Upper lobe of left lung (tissue), 6 donors: ENCODE data around the gene PIAS4. TPM values are rescaled to one million over a fixed set of nuclear protein-coding genes. Genes with fewer than 3 reads are reported as not detected.

ENCODE experiments used
- ATAC-seq, 2 donors: fragments of 200-7000 bp; cut with Tn5 transposase; one replicate each; pipeline ENCODE4 v1.9.1; 2022; ENCODE audit warnings: mild to moderate bottlenecking in 2 of 2, moderate library complexity in 2 of 2; ENCODE audit not compliant: low FRiP score in 2 of 2
- DNase-seq, 2 donors: peaks; one replicate each; pipeline ENCODE4 v3.0.0-alpha.2; 2019 to 2020
- H3K27ac ChIP-seq, 4 donors: fragments of 200-600 bp; sonication (generic); one replicate each; pipeline ENCODE4 v1.5.1; 2016 to 2019
- H3K27me3 ChIP-seq, 4 donors: fragments of 200-600 bp; sonication (generic); one replicate each; pipeline ENCODE4 v1.5.1; 2017 to 2019
- H3K36me3 ChIP-seq, 4 donors: fragments of 200-600 bp; sonication (generic); one replicate each; pipeline ENCODE4 v1.5.1; 2016 to 2019
- H3K4me1 ChIP-seq, 4 donors: fragments of 200-600 bp; sonication (generic); one replicate each; pipeline ENCODE4 v1.5.1; 2018 to 2019
- H3K4me3 ChIP-seq, 4 donors: fragments of 200-600 bp; sonication (generic); one replicate each; pipeline ENCODE4 v1.5.1; 2017 to 2019; ENCODE audit warnings: mild to moderate bottlenecking in 2 of 4, moderate library complexity in 1 of 4
- H3K9me3 ChIP-seq, 4 donors: fragments of 200-600 bp; sonication (generic); one replicate each; pipeline ENCODE4 v1.5.1; 2018 to 2019
- CTCF ChIP-seq, 6 experiments: fragments of 450-650 bp in 4 of 6; fragments of 200-600 bp in 2 of 6; sonication (generic) in 2 of 6; IDR thresholded peaks; one replicate each; pipeline ENCODE4 v1.5.1; 2016 to 2019; ENCODE audit warnings: antibody characterized with exemption in 6 of 6
- EP300 ChIP-seq, 4 donors: sonication (generic); formaldehyde crosslinking; IDR thresholded peaks; one replicate each; pipeline ENCODE4 v1.5.1; 2017; ENCODE audit warnings: antibody characterized with exemption in 4 of 4, control low read depth in 2 of 4
- POLR2A ChIP-seq, 4 donors: fragments of 450-650 bp; IDR thresholded peaks; one replicate each; pipeline ENCODE4 v1.5.1; 2016 to 2017; ENCODE audit warnings: antibody characterized with exemption in 4 of 4, mild to moderate bottlenecking in 2 of 4
- POLR2AphosphoS5 ChIP-seq, 2 donors: sonication (generic); formaldehyde crosslinking; IDR thresholded peaks; one replicate each; pipeline ENCODE4 v1.5.1; 2017; ENCODE audit warnings: antibody characterized with exemption in 2 of 2
- WGBS, 2 donors: methylation state at CpG; one replicate each; pipeline ENCODE4 v1.1.5; 2017 to 2018; 5-methylcytosine and 5-hydroxymethylcytosine counted together
- total RNA-seq, 6 donors: library from RNA; depleted of rRNA in 4 of 6; stranded (reverse); fragments of >200 nt in 4 of 6; gene quantifications; one replicate each; pipeline versions ENCODE4 v1.1.0 to v1.2.1, GENCODE V29; 2016 to 2021
- donor health status: DM: no; HTN: no; CAD: no; lungs with moderate emphysema.
- donor health status: DM: no; HTN: yes; CAD: no; lungs with severe emphysema.

Gene PIAS4
- total RNA-seq, 6 donors from 2014 or later = 13.7 to 53.4 (median 21.9) TPM

- DNase-seq = peak; percentile 69 to 85
Observed at GRCh38 chr19:4052114-4052992, 44.8 kb downstream of the PIAS4 start.

GRCh38 chr19:4052993-4053422, 45.5 kb downstream of the PIAS4 start:
- no peaks in the 10 kb centered on the region for H3K9me3 ChIP-seq
- peaks cover 24 to 68% (median 33%) of the 10 kb centered on the region in 4 donors for H3K4me1 ChIP-seq
- peak overlapping the region; percentile 67 to 82 (median 74) for H3K27ac ChIP-seq
- peak overlapping the region in 1 of 4 donors; percentile 15 for H3K4me3 ChIP-seq
- 35 to 40% methylated on average over 8 to 13 of the region's 13 CpGs for WGBS, 2 donors
- H3K36me3 ChIP-seq = peaks cover 11 to 56% (median 47%) of the 10 kb centered on the region in 4 donors
- TF ChIP-seq POLR2A (IDR thresholded peaks at IDR 0.05) (no peak), EP300 (IDR thresholded peaks at IDR 0.05) (no peak), CTCF (IDR thresholded peaks at IDR 0.05) (no peak), POLR2AphosphoS5 (IDR thresholded peaks at IDR 0.05) (no peak)
- H3K27me3 ChIP-seq = no peaks in the 10 kb centered on the region
- DNase-seq (no peak), ATAC-seq (no peak)

More at GRCh38 chr19:4052114-4052992, 44.8 kb downstream of the PIAS4 start:
- Histone ChIP-seq H3K4me1 (peaks cover 21 to 62% (median 26%) of the 10 kb centered on the region in 4 donors), H3K27me3 (no peaks in the 10 kb centered on the region), H3K9me3 (no peaks in the 10 kb centered on the region), H3K36me3 (peaks cover 11 to 62% (median 52%) of the 10 kb centered on the region in 4 donors), H3K4me3 (peak overlapping the region in 1 of 4 donors; percentile 15), H3K27ac (peak overlapping the region; percentile 67 to 82 (median 74))
- TF ChIP-seq POLR2A (IDR thresholded peaks at IDR 0.05) (no peak), EP300 (IDR thresholded peaks at IDR 0.05) (no peak), CTCF (IDR thresholded peaks at IDR 0.05) (no peak), POLR2AphosphoS5 (IDR thresholded peaks at IDR 0.05) (no peak)
- ATAC-seq = peak in 1 of 2 donors; percentile 58
- WGBS, 2 donors = 41 to 46% methylated on average over 10 to 13 of the region's 27 CpGs

- Histone ChIP-seq H3K27ac (peak overlapping the region in 1 of 4 donors; percentile 82), H3K4me3 (no peak overlapping the region)
- DNase-seq = peak in 1 of 2 donors; percentile 87
Observed at GRCh38 chr19:4053423-4054324, 46.1 kb downstream of the PIAS4 start.

More at GRCh38 chr19:4053423-4054324, 46.1 kb downstream of the PIAS4 start:
- Histone ChIP-seq H3K9me3 (no peaks in the 10 kb centered on the region), H3K4me1 (peaks cover 31 to 75% (median 39%) of the 10 kb centered on the region in 4 donors), H3K36me3 (peaks cover 11 to 51% (median 43%) of the 10 kb centered on the region in 4 donors), H3K27me3 (no peaks in the 10 kb centered on the region)
- ATAC-seq = no peak
- TF ChIP-seq CTCF (IDR thresholded peaks at IDR 0.05) = no peak
- TF ChIP-seq POLR2A (IDR thresholded peaks at IDR 0.05) = no peak
- no peak for TF ChIP-seq POLR2AphosphoS5 (IDR thresholded peaks at IDR 0.05)
- TF ChIP-seq EP300 (IDR thresholded peaks at IDR 0.05) = no peak
- WGBS, 2 donors = 90 to 91% methylated on average over 75 to 76 of the region's 82 CpGs
